ENCODE measurements around the gene TWIST1. TPM values are rescaled to one million over a fixed set of nuclear protein-coding genes. Genes with fewer than 3 reads are reported as not detected.

The TWIST1 gene
- total RNA-seq, 1 donor from 2014 or later, result not detected

GRCh38 chr7:19143881-19144574, 26.6 kb upstream of the TWIST1 start:
- intact Hi-C loops (cut with micrococcal nuclease), result no loop called here
- Mint-ChIP-seq H3K9me3 (no peaks in the 10 kb centered on the region), H3K36me3 (ENCODE audit: low read depth) (no peaks in the 10 kb centered on the region), H3K4me3 (no peak overlapping the region), H3K27ac (no peak overlapping the region), H3K27me3 (peaks cover 44% of the 10 kb centered on the region), H3K4me1 (no peaks in the 10 kb centered on the region)
- ATAC-seq (ENCODE audit: low read depth) (no peak), DNase-seq (no peak)
- no peak for TF ChIP-seq CTCF (IDR thresholded peaks at IDR 0.05)
- CTCF ChIA-PET, result no interaction called here
- POLR2A ChIA-PET, result interaction anchor here (0.6 kb wide), 1 partner anchor 292 kb away, joined by 3 read pairs; no protein-coding TSS in a partner anchor

GRCh38 chr7:19139706-19140327, 22.4 kb upstream of the TWIST1 start:
- DNase-seq (no peak), ATAC-seq (ENCODE audit: low read depth) (no peak)
- Mint-ChIP-seq H3K4me3 (no peak overlapping the region), H3K4me1 (no peaks in the 10 kb centered on the region), H3K9me3 (no peaks in the 10 kb centered on the region), H3K27ac (no peak overlapping the region), H3K36me3 (ENCODE audit: low read depth) (no peaks in the 10 kb centered on the region), H3K27me3 (peaks cover 21% of the 10 kb centered on the region)
- ChIA-PET POLR2A (no interaction called here), CTCF (no interaction called here)
- intact Hi-C loops (cut with micrococcal nuclease), result no loop called here
- TF ChIP-seq CTCF (IDR thresholded peaks at IDR 0.05), result no peak

GRCh38 chr7:19133886-19134285, 16.4 kb upstream of the TWIST1 start:
- H3K27ac Mint-ChIP-seq, result no peak overlapping the region
- DNase-seq, result no peak
- POLR2A ChIA-PET, result no interaction called here
- CTCF ChIA-PET, result no interaction called here
- no peak overlapping the region for H3K4me3 Mint-ChIP-seq
- ATAC-seq (ENCODE audit: low read depth), result no peak
- intact Hi-C loops (cut with micrococcal nuclease), result no loop called here
- no peaks in the 10 kb centered on the region for H3K36me3 Mint-ChIP-seq (ENCODE audit: low read depth)
- H3K4me1 Mint-ChIP-seq, result no peaks in the 10 kb centered on the region
- no peaks in the 10 kb centered on the region for H3K9me3 Mint-ChIP-seq
- TF ChIP-seq CTCF (IDR thresholded peaks at IDR 0.05), result no peak
- H3K27me3 Mint-ChIP-seq, result peaks cover 5% of the 10 kb centered on the region

GRCh38 chr7:19133390-19133789, 16.0 kb upstream of the TWIST1 start:
- Mint-ChIP-seq H3K4me1 (no peaks in the 10 kb centered on the region), H3K27me3 (peaks cover 5% of the 10 kb centered on the region), H3K27ac (no peak overlapping the region), H3K36me3 (ENCODE audit: low read depth) (no peaks in the 10 kb centered on the region), H3K4me3 (no peak overlapping the region), H3K9me3 (no peaks in the 10 kb centered on the region)
- DNase-seq, result no peak
- no peak for TF ChIP-seq CTCF (IDR thresholded peaks at IDR 0.05)
- no peak for ATAC-seq (ENCODE audit: low read depth)
- ChIA-PET POLR2A (no interaction called here), CTCF (no interaction called here)
- intact Hi-C loops (cut with micrococcal nuclease), result no loop called here

GRCh38 chr7:19128856-19129255, 11.4 kb upstream of the TWIST1 start:
- H3K36me3 Mint-ChIP-seq (ENCODE audit: low read depth), result no peaks in the 10 kb centered on the region
- no peak for ATAC-seq (ENCODE audit: low read depth)

More at GRCh38 chr7:19128856-19129255, 11.4 kb upstream of the TWIST1 start:
- no peak for TF ChIP-seq CTCF (IDR thresholded peaks at IDR 0.05)
- no peak overlapping the region for H3K4me3 Mint-ChIP-seq
- DNase-seq, result no peak
- H3K9me3 Mint-ChIP-seq, result no peaks in the 10 kb centered on the region
- intact Hi-C loops (cut with micrococcal nuclease), result no loop called here
- no peak overlapping the region for H3K27ac Mint-ChIP-seq
- POLR2A ChIA-PET, result no interaction called here
- CTCF ChIA-PET, result no interaction called here
- peaks cover 19% of the 10 kb centered on the region for H3K27me3 Mint-ChIP-seq
- H3K4me1 Mint-ChIP-seq, result no peaks in the 10 kb centered on the region
